ENCODE data around the gene SLC13A3. TPM values are rescaled to one million over a fixed set of nuclear protein-coding genes. Genes with fewer than 3 reads are reported as not detected.

The SLC13A3 gene
- total RNA-seq, 1 experiment from 2014 or later, result 17.5 TPM

DNA sequence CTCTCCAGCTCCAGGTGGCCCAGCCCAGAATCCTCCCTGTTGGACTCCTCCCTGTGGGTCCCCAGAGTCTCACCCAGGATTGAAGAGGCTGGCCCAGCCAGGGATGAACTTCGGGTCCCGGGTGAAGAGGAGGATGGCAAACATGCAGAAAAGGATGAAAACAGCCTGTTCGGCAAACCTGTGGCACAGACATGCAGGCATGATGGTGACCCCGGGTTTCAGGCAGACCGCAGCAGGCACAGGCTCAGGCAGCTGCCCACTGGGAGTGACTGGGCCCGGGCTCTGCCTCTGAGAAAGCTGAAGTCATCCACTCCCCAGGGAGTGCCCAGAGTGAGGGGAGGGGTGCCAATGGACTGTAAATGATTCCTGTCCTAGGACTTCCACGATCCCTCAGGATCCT, 63.3 kb downstream of the SLC13A3 start:
- Histone ChIP-seq H3K23me2 (ENCODE audit: insufficient read length, low read depth, low read length, poor library complexity, severe bottlenecking) (no peaks in the 10 kb centered on the region), H3T11ph (ENCODE audit: low read length) (no peak overlapping the region), H2BK12ac (ENCODE audit: insufficient read length, low read depth, low read length) (no peak overlapping the region), H3K14ac (ENCODE audit: insufficient read depth, low read length) (no peak overlapping the region), H3K79me2 (ENCODE audit: insufficient read depth, low read length) (no peaks in the 10 kb centered on the region), H3K9me3 (ENCODE audit: control insufficient read depth, low read depth, low read length) (no peaks in the 10 kb centered on the region), H2AK5ac (ENCODE audit: insufficient read length, low read length) (no peak overlapping the region), H2BK120ac (ENCODE audit: low read depth, low read length, poor library complexity, severe bottlenecking) (no peak overlapping the region), H3K9ac (ENCODE audit: extremely low read depth, insufficient read length, low read length) (no peak overlapping the region), H3K23ac (ENCODE audit: insufficient read length, low read depth, low read length) (no peak overlapping the region), H3K4me1 (ENCODE audit: insufficient read depth, low read length) (peaks cover 6% of the 10 kb centered on the region), H2BK15ac (ENCODE audit: low read depth, low read length) (no peak overlapping the region), H4K8ac (replicated peaks; ENCODE audit: insufficient read length, low read depth, low read length) (no peak overlapping the region), H2AFZ (ENCODE audit: low read length) (no peak overlapping the region), H3K27me3 (ENCODE audit: insufficient read depth, low read length) (no peaks in the 10 kb centered on the region), H3K4me2 (ENCODE audit: insufficient read depth, insufficient read length, low read length) (no peak overlapping the region), H4K20me1 (ENCODE audit: control insufficient read depth, insufficient read depth, insufficient read length) (no peaks in the 10 kb centered on the region), H2BK20ac (ENCODE audit: low read depth, low read length, poor library complexity, severe bottlenecking) (no peak overlapping the region), H4K91ac (ENCODE audit: insufficient read length, low read depth, low read length) (no peak overlapping the region), H3K56ac (ENCODE audit: insufficient read length, low read depth, low read length) (no peak overlapping the region), H4K5ac (ENCODE audit: insufficient read length, low read depth, low read length) (no peak overlapping the region), H3K27ac (ENCODE audit: insufficient read length, low read depth, low read length) (no peak overlapping the region), H2BK5ac (ENCODE audit: insufficient read length, low read length) (no peak overlapping the region), H3K79me1 (ENCODE audit: insufficient read depth, low read depth, low read length, poor library complexity, severe bottlenecking) (no peaks in the 10 kb centered on the region), H3K4ac (ENCODE audit: low read depth, low read length) (no peak overlapping the region), H3K18ac (ENCODE audit: insufficient read length, low read depth, low read length) (no peak overlapping the region)
- no peaks in the 10 kb centered on the region for H3K27me3 Mint-ChIP-seq (ENCODE audit: low read depth)
- peaks cover 27 to 29% of the 10 kb centered on the region in 2 experiments for H3K4me1 Mint-ChIP-seq
- H3K27ac Mint-ChIP-seq, result no peak overlapping the region
- WGBS (ENCODE audit: extremely low coverage, insufficient read length, low lambda C conversion rate), result no CpG with 5 or more reads among the region's 7 CpGs
- H3K36me3 Mint-ChIP-seq (ENCODE audit: insufficient read depth in 1 of 3, low read depth in 3 of 3), result peaks cover 0 to 21% (median 9%) of the 10 kb centered on the region in 3 experiments; a peak in 5 of 7 replicates
- no peaks in the 10 kb centered on the region; a peak in 3 of 5 replicates for H3K9me3 Mint-ChIP-seq
- H3K4me3 Mint-ChIP-seq, result no peak overlapping the region
- TF ChIP-seq CTCF (conservative IDR thresholded peaks at IDR 0.05), result no peak
- no peak for DNase-seq

All from H9 (cell line).